ENCODE results near the gene PRLH. TPM values are rescaled to one million over a fixed set of nuclear protein-coding genes. Genes with fewer than 3 reads are reported as not detected.

Gene PRLH
- total and polyA plus RNA-seq, 2 of the 13 experiments (the other 11 are each of a cell fraction or from before 2014, with no cell fraction given), result not detected

- peak; percentile 92; the same call in 1 of the 2 replicates for TF ChIP-seq RFXAP (CRISPR knock-in tag; IDR thresholded peaks at IDR 0.05; ENCODE audit: borderline replicate concordance)
- no peak for TF ChIP-seq NFE2 (CRISPR knock-in tag; IDR thresholded peaks at IDR 0.05)
- TF ChIP-seq KLF16 (CRISPR knock-in tag; IDR thresholded peaks at IDR 0.05), result no peak
- no peak for TF ChIP-seq KLF13 (CRISPR knock-in tag; IDR thresholded peaks at IDR 0.05)
- TF ChIP-seq ZIK1 (CRISPR knock-in tag; IDR thresholded peaks at IDR 0.05; ENCODE audit: borderline replicate concordance, low read depth), result peak; percentile 95
- no peak; the same call in 1 of the 2 replicates for TF ChIP-seq ZBTB8A (CRISPR knock-in tag; IDR thresholded peaks at IDR 0.05; ENCODE audit: borderline replicate concordance, low read depth)
- no peak for TF ChIP-seq ZNF12 (CRISPR knock-in tag; IDR thresholded peaks at IDR 0.05)
- no peak for TF ChIP-seq HNRNPUL1 (IDR thresholded peaks at IDR 0.05; ENCODE audit: low read depth, low read length)
- TF ChIP-seq CEBPZ (IDR thresholded peaks at IDR 0.05; ENCODE audit: low read length), result no peak
- TF ChIP-seq RBM39 (IDR thresholded peaks at IDR 0.05; ENCODE audit: low read depth, low read length, poor library complexity, severe bottlenecking), result no peak
- no peak; the same call in 1 of the 2 replicates for TF ChIP-seq TOPORS (CRISPR knock-in tag; IDR thresholded peaks at IDR 0.05)
- TF ChIP-seq KDM5A (IDR thresholded peaks at IDR 0.05; ENCODE audit: borderline replicate concordance, low read length), result peak; percentile 36; the same call in 1 of the 2 replicates
- TF ChIP-seq IKZF4 (CRISPR knock-in tag; IDR thresholded peaks at IDR 0.05; ENCODE audit: borderline replicate concordance, low read depth, not compliant biosample characterization), result no peak
- TF ChIP-seq THAP7 (CRISPR knock-in tag; IDR thresholded peaks at IDR 0.05), result peak; percentile 64; the same call in 1 of the 2 replicates
- no peak for TF ChIP-seq PCBP1 (IDR thresholded peaks at IDR 0.05; ENCODE audit: borderline replicate concordance, low read depth, low read length)
- no peak for TF ChIP-seq NFRKB (IDR thresholded peaks at IDR 0.05)
- peak; percentile 80; the same call in 1 of the 2 replicates for TF ChIP-seq PRDM10 (CRISPR knock-in tag; IDR thresholded peaks at IDR 0.05; ENCODE audit: low read depth)
- TF ChIP-seq ZNF451 (CRISPR knock-in tag; IDR thresholded peaks at IDR 0.05), result peak; percentile 99
- TF ChIP-seq ZNF777 (CRISPR knock-in tag; IDR thresholded peaks at IDR 0.05), result 0 out of 2 replicates have a peak, but pooled peaks have one; percentile 11
- TF ChIP-seq XBP1 (CRISPR knock-in tag; IDR thresholded peaks at IDR 0.05), result peak; percentile 19; the same call in 1 of the 2 replicates
- TF ChIP-seq ZBTB42 (CRISPR knock-in tag; IDR thresholded peaks at IDR 0.05), result peak; percentile 73; the same call in 1 of the 2 replicates
- no peak for TF ChIP-seq NFYC (CRISPR knock-in tag; IDR thresholded peaks at IDR 0.05)
Observed at GRCh38 chr2:237590272-237591140, 24.1 kb downstream of the PRLH start, which contains the start of gene RAB17 (continued).
